HG03565 (cell line): Measurements from ENCODE around the gene PRKCE.

Experiments used
- ATAC-seq: cut with Tn5 transposase; IDR thresholded peaks from one replicate; pipeline ENCODE4 v1.9.1; 2021; ENCODE audit warnings: mild to moderate bottlenecking, moderate library complexity; ENCODE audit not compliant: unreplicated experiment

The PRKCE gene

GRCh38 chr2:46091004-46091403 is 439.5 kb downstream of the PRKCE start:
- ATAC-seq = no peak

- ATAC-seq = no peak
These were observed 440.6 kb downstream of the PRKCE start for GRCh38 chr2:46091961-46092667.

- ATAC-seq = no peak
These were observed 443.2 kb downstream of the PRKCE start for GRCh38 chr2:46094689-46095088.

- ATAC-seq = no peak
These were observed 444.4 kb downstream of the PRKCE start for GRCh38 chr2:46095830-46096229.

GRCh38 chr2:46096260-46096659 is 444.8 kb downstream of the PRKCE start:
- no peak for ATAC-seq

- no peak for ATAC-seq
These were observed 446.4 kb downstream of the PRKCE start for GRCh38 chr2:46097714-46098480.

- no peak for ATAC-seq
These were observed 447.2 kb downstream of the PRKCE start for GRCh38 chr2:46098621-46099062.

GRCh38 chr2:46101557-46102220 is 450.2 kb downstream of the PRKCE start:
- no peak for ATAC-seq

- ATAC-seq = no peak
These were observed 455.2 kb downstream of the PRKCE start for GRCh38 chr2:46106690-46107089.

GRCh38 chr2:46114996-46115395 is 463.5 kb downstream of the PRKCE start:
- no peak for ATAC-seq

- ATAC-seq = no peak
These were observed 464.7 kb downstream of the PRKCE start for GRCh38 chr2:46116150-46116549.

GRCh38 chr2:46116553-46116991 is 465.1 kb downstream of the PRKCE start:
- no peak for ATAC-seq

GRCh38 chr2:46117379-46117778 is 465.9 kb downstream of the PRKCE start:
- no peak for ATAC-seq

GRCh38 chr2:46117994-46118393 is 466.5 kb downstream of the PRKCE start:
- no peak for ATAC-seq

GRCh38 chr2:46118656-46119371 is 467.3 kb downstream of the PRKCE start:
- ATAC-seq = no peak

- no peak for ATAC-seq
These were observed 468.0 kb downstream of the PRKCE start for GRCh38 chr2:46119453-46119852.

GRCh38 chr2:46120792-46121555 is 469.5 kb downstream of the PRKCE start:
- no peak for ATAC-seq

- no peak for ATAC-seq
These were observed 471.0 kb downstream of the PRKCE start for GRCh38 chr2:46122318-46122976.

- ATAC-seq = no peak
These were observed 471.5 kb downstream of the PRKCE start for GRCh38 chr2:46123013-46123412.

- ATAC-seq = no peak
These were observed 474.3 kb downstream of the PRKCE start for GRCh38 chr2:46125798-46126197.
